GM23338 (cell line): ENCODE results near the gene CGNL1. TPM values are rescaled to one million over a fixed set of nuclear protein-coding genes. Genes with fewer than 3 reads are reported as not detected.

Source experiments
- ATAC-seq: fragments of 200-7000 bp; cut with Tn5 transposase; 3 replicates; pipeline ENCODE4 v1.9.1; 2020
- DNase-seq: peaks from one replicate; pipeline ENCODE4 v3.0.0-alpha.2; 2015; ENCODE audit warnings: low spot score
- H2AFZ ChIP-seq: fragments of 200-600 bp; sonication (generic); 2 replicates; pipeline ENCODE4 v1.8.0; 2016; ENCODE audit warnings: antibody characterized with exemption, mild to moderate bottlenecking, moderate library complexity
- H3F3A ChIP-seq: fragments of 200-600 bp; sonication (generic); replicated peaks from 2 replicates; pipeline ENCODE4 v1.8.0; 2017; ENCODE audit warnings: antibody characterized with exemption, mixed run types, low read depth
- H3K27ac ChIP-seq: fragments of 200-600 bp; sonication (generic); 2 replicates; pipeline ENCODE4 v1.6.1; 2016; ENCODE audit warnings: low read depth
- H3K27me3 ChIP-seq: fragments of 200-600 bp; sonication (generic); 2 replicates; pipeline ENCODE4 v1.8.0; 2016; ENCODE audit warnings: mild to moderate bottlenecking, mixed run types, moderate library complexity; ENCODE audit not compliant: insufficient read depth
- H3K36me3 ChIP-seq: fragments of 200-600 bp; sonication (generic); 2 replicates; pipeline ENCODE4 v1.8.0; 2016; ENCODE audit warnings: mild to moderate bottlenecking; ENCODE audit not compliant: insufficient read depth
- H3K4me1 ChIP-seq: fragments of 200-600 bp; sonication (generic); 2 replicates; pipeline ENCODE4 v1.8.0; 2016; ENCODE audit warnings: mild to moderate bottlenecking, moderate library complexity; ENCODE audit not compliant: insufficient read depth
- H3K4me2 ChIP-seq: fragments of 200-600 bp; sonication (generic); 2 replicates; pipeline ENCODE4 v1.7.1; 2017; ENCODE audit warnings: mixed run types
- H3K4me3 ChIP-seq: fragments of 200-600 bp; sonication (generic); 2 replicates; pipeline ENCODE4 v1.6.1; 2016; ENCODE audit warnings: mixed run types
- H3K79me2 ChIP-seq: fragments of 200-600 bp; sonication (generic); replicated peaks from 2 replicates; pipeline ENCODE4 v1.8.0; 2017; ENCODE audit warnings: mild to moderate bottlenecking; ENCODE audit not compliant: insufficient read depth
- H3K9me2 ChIP-seq: fragments of 200-600 bp; sonication (generic); 2 replicates; pipeline ENCODE4 v1.8.0; 2017; ENCODE audit not compliant: insufficient read depth
- H4K20me1 ChIP-seq: fragments of 200-600 bp; sonication (generic); replicated peaks from 2 replicates; pipeline ENCODE4 v1.8.0; 2017; ENCODE audit warnings: mild to moderate bottlenecking; ENCODE audit not compliant: insufficient read depth
- H3K27ac Mint-ChIP-seq: 2 replicates; pipeline ENCODE4 v1.8.0; 2020; ENCODE audit warnings: inconsistent platforms, mild to moderate bottlenecking, moderate library complexity, mixed read lengths
- H3K27me3 Mint-ChIP-seq: 3 replicates; pipeline ENCODE4 v1.8.0; 2022; ENCODE audit warnings: low read depth, mild to moderate bottlenecking, moderate library complexity, mixed read lengths, inconsistent platforms; ENCODE audit not compliant: insufficient read depth, poor library complexity
- H3K36me3 Mint-ChIP-seq: 3 replicates; pipeline ENCODE4 v1.8.0; 2021; ENCODE audit warnings: low read depth, mild to moderate bottlenecking, inconsistent platforms, moderate library complexity, mixed read lengths
- H3K4me1 Mint-ChIP-seq: 3 replicates; pipeline ENCODE4 v1.8.0; 2020; ENCODE audit warnings: mild to moderate bottlenecking, inconsistent platforms, mixed read lengths
- H3K4me3 Mint-ChIP-seq: 3 replicates; pipeline ENCODE4 v1.8.0; 2021; ENCODE audit warnings: moderate library complexity, mild to moderate bottlenecking, inconsistent platforms, mixed read lengths
- H3K9me3 Mint-ChIP-seq: 3 replicates; pipeline ENCODE4 v1.8.0; 2020; ENCODE audit warnings: moderate library complexity, mild to moderate bottlenecking, inconsistent platforms, mixed read lengths
- CREB1 ChIP-seq: fragments of 250-450 bp; sonication (Bioruptor Pico); IDR thresholded peaks from 2 replicates; pipeline ENCODE4 v1.5.0; 2020; ENCODE audit warnings: low read depth, mild to moderate bottlenecking, moderate library complexity
- ETS1 ChIP-seq: IDR thresholded peaks from 2 replicates; pipeline ENCODE4 v1.6.1; 2016; ENCODE audit warnings: antibody characterized with exemption
- EZH2 ChIP-seq: fragments of 200-600 bp; sonication (generic); IDR thresholded peaks from one replicate; pipeline ENCODE4 v1.8.0; 2017; ENCODE audit warnings: antibody characterized with exemption, mild to moderate bottlenecking, low read depth; ENCODE audit not compliant: unreplicated experiment
- EZH2phosphoT487 ChIP-seq: fragments of 200-600 bp; sonication (generic); IDR thresholded peaks from one replicate; pipeline ENCODE4 v1.8.1; 2018; ENCODE audit warnings: antibody characterized with exemption; ENCODE audit not compliant: unreplicated experiment
- JUNB ChIP-seq: IDR thresholded peaks from one replicate; pipeline ENCODE4 v1.6.1; 2016; ENCODE audit warnings: antibody characterized with exemption; ENCODE audit not compliant: unreplicated experiment
- NANOG ChIP-seq: IDR thresholded peaks from 2 replicates; pipeline ENCODE4 v1.6.1; 2016; ENCODE audit warnings: antibody characterized with exemption, borderline replicate concordance
- POLR2AphosphoS5 ChIP-seq: IDR thresholded peaks from 2 replicates; pipeline ENCODE4 v1.6.1; 2016; ENCODE audit warnings: antibody characterized with exemption, low read depth
- STAT1 ChIP-seq: IDR thresholded peaks from one replicate; pipeline ENCODE4 v1.6.1; 2016; ENCODE audit warnings: antibody characterized with exemption; ENCODE audit not compliant: unreplicated experiment
- ZNF114 ChIP-seq: fragments of 250-450 bp; sonication (Bioruptor Pico); IDR thresholded peaks from 2 replicates; pipeline ENCODE4 v1.5.0; 2020; ENCODE audit warnings: mild to moderate bottlenecking, moderate library complexity
- ZNF331 ChIP-seq: fragments of 250-450 bp; sonication (Bioruptor Pico); IDR thresholded peaks from 2 replicates; pipeline ENCODE4 v1.5.0; 2020; ENCODE audit warnings: low read depth, mild to moderate bottlenecking, moderate library complexity
- polyA plus RNA-seq: library from polyadenylated mRNA; unstranded; fragments of >200 nt; fragmentation: Nextera tagmentation; extraction: Ambion mirVana; gene quantifications from 2 replicates; pipeline ENCODE4 v1.2.1, GENCODE V29; 2016
- total RNA-seq: library from RNA; depleted of rRNA; stranded (reverse); fragments of >200 nt; shearing (Covaris generic); gene quantifications from 2 replicates; pipeline ENCODE4 v1.2.3, GENCODE V29; 2014
- TF ChIP-seq, protein P1 (sequence below), 2 experiments: fragments of 200-600 bp in 1 of 2; sonication (generic) in 1 of 2; conservative IDR thresholded peaks; 2 replicates each; pipeline versions ENCODE4 v1.5.1 to v1.6.1; 2016 to 2017; ENCODE audit warnings: antibody characterized with exemption in 2 of 2, low read depth in 2 of 2, mild to moderate bottlenecking in 2 of 2, moderate library complexity in 1 of 2
- TF ChIP-seq, protein P2 (sequence below): IDR thresholded peaks from one replicate; pipeline ENCODE4 v1.6.1; 2018; ENCODE audit warnings: antibody characterized with exemption; ENCODE audit not compliant: unreplicated experiment
- TF ChIP-seq, protein P3 (sequence below): fragments of 250-450 bp; sonication (Bioruptor Pico); IDR thresholded peaks from 2 replicates; pipeline ENCODE4 v1.5.0; 2020; ENCODE audit warnings: mild to moderate bottlenecking, moderate library complexity

The CGNL1 gene
- total and polyA plus RNA-seq, 2 experiments from 2014 or later: 20.0 to 57.8 TPM

GRCh38 chr15:57538265-57538529 lies 161.9 kb downstream of the CGNL1 start:
- TF ChIP-seq ZNF114 (CRISPR knock-in tag): no peak
- TF ChIP-seq, protein P1, sequence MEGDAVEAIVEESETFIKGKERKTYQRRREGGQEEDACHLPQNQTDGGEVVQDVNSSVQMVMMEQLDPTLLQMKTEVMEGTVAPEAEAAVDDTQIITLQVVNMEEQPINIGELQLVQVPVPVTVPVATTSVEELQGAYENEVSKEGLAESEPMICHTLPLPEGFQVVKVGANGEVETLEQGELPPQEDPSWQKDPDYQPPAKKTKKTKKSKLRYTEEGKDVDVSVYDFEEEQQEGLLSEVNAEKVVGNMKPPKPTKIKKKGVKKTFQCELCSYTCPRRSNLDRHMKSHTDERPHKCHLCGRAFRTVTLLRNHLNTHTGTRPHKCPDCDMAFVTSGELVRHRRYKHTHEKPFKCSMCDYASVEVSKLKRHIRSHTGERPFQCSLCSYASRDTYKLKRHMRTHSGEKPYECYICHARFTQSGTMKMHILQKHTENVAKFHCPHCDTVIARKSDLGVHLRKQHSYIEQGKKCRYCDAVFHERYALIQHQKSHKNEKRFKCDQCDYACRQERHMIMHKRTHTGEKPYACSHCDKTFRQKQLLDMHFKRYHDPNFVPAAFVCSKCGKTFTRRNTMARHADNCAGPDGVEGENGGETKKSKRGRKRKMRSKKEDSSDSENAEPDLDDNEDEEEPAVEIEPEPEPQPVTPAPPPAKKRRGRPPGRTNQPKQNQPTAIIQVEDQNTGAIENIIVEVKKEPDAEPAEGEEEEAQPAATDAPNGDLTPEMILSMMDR (conservative IDR thresholded peaks at IDR 0.05; ENCODE audit: low read depth in 2 of 2): no peak
- TF ChIP-seq STAT1: no peak
- TF ChIP-seq ZNF331: no peak
- no peak for TF ChIP-seq ETS1
- no peak for TF ChIP-seq CREB1 (CRISPR knock-in tag)
- TF ChIP-seq, protein P2, sequence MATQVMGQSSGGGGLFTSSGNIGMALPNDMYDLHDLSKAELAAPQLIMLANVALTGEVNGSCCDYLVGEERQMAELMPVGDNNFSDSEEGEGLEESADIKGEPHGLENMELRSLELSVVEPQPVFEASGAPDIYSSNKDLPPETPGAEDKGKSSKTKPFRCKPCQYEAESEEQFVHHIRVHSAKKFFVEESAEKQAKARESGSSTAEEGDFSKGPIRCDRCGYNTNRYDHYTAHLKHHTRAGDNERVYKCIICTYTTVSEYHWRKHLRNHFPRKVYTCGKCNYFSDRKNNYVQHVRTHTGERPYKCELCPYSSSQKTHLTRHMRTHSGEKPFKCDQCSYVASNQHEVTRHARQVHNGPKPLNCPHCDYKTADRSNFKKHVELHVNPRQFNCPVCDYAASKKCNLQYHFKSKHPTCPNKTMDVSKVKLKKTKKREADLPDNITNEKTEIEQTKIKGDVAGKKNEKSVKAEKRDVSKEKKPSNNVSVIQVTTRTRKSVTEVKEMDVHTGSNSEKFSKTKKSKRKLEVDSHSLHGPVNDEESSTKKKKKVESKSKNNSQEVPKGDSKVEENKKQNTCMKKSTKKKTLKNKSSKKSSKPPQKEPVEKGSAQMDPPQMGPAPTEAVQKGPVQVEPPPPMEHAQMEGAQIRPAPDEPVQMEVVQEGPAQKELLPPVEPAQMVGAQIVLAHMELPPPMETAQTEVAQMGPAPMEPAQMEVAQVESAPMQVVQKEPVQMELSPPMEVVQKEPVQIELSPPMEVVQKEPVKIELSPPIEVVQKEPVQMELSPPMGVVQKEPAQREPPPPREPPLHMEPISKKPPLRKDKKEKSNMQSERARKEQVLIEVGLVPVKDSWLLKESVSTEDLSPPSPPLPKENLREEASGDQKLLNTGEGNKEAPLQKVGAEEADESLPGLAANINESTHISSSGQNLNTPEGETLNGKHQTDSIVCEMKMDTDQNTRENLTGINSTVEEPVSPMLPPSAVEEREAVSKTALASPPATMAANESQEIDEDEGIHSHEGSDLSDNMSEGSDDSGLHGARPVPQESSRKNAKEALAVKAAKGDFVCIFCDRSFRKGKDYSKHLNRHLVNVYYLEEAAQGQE: no peak
- no peak for TF ChIP-seq POLR2AphosphoS5
- TF ChIP-seq EZH2: no peak
- no peak for TF ChIP-seq JUNB
- TF ChIP-seq NANOG: no peak
- no peak for TF ChIP-seq EZH2phosphoT487
- TF ChIP-seq, protein P3, sequence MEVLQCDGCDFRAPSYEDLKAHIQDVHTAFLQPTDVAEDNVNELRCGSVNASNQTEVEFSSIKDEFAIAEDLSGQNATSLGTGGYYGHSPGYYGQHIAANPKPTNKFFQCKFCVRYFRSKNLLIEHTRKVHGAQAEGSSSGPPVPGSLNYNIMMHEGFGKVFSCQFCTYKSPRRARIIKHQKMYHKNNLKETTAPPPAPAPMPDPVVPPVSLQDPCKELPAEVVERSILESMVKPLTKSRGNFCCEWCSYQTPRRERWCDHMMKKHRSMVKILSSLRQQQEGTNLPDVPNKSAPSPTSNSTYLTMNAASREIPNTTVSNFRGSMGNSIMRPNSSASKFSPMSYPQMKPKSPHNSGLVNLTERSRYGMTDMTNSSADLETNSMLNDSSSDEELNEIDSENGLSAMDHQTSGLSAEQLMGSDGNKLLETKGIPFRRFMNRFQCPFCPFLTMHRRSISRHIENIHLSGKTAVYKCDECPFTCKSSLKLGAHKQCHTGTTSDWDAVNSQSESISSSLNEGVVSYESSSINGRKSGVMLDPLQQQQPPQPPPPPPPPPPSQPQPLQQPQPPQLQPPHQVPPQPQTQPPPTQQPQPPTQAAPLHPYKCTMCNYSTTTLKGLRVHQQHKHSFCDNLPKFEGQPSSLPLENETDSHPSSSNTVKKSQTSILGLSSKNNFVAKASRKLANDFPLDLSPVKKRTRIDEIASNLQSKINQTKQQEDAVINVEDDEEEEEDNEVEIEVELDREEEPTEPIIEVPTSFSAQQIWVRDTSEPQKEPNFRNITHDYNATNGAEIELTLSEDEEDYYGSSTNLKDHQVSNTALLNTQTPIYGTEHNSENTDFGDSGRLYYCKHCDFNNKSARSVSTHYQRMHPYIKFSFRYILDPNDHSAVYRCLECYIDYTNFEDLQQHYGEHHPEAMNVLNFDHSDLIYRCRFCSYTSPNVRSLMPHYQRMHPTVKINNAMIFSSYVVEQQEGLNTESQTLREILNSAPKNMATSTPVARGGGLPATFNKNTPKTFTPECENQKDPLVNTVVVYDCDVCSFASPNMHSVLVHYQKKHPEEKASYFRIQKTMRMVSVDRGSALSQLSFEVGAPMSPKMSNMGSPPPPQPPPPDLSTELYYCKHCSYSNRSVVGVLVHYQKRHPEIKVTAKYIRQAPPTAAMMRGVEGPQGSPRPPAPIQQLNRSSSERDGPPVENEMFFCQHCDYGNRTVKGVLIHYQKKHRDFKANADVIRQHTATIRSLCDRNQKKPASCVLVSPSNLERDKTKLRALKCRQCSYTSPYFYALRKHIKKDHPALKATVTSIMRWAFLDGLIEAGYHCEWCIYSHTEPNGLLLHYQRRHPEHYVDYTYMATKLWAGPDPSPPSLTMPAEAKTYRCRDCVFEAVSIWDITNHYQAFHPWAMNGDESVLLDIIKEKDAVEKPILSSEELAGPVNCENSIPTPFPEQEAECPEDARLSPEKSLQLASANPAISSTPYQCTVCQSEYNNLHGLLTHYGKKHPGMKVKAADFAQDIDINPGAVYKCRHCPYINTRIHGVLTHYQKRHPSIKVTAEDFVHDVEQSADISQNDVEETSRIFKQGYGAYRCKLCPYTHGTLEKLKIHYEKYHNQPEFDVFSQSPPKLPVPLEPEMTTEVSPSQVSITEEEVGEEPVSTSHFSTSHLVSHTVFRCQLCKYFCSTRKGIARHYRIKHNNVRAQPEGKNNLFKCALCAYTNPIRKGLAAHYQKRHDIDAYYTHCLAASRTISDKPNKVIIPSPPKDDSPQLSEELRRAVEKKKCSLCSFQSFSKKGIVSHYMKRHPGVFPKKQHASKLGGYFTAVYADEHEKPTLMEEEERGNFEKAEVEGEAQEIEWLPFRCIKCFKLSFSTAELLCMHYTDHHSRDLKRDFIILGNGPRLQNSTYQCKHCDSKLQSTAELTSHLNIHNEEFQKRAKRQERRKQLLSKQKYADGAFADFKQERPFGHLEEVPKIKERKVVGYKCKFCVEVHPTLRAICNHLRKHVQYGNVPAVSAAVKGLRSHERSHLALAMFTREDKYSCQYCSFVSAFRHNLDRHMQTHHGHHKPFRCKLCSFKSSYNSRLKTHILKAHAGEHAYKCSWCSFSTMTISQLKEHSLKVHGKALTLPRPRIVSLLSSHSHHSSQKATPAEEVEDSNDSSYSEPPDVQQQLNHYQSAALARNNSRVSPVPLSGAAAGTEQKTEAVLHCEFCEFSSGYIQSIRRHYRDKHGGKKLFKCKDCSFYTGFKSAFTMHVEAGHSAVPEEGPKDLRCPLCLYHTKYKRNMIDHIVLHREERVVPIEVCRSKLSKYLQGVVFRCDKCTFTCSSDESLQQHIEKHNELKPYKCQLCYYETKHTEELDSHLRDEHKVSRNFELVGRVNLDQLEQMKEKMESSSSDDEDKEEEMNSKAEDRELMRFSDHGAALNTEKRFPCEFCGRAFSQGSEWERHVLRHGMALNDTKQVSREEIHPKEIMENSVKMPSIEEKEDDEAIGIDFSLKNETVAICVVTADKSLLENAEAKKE (CRISPR knock-in tag): no peak
- H3K4me1 Mint-ChIP-seq: peaks cover 20% of the 10 kb centered on the region
- H3K36me3 ChIP-seq: peaks cover 23% of the 10 kb centered on the region
- H3K9me2 ChIP-seq: no peaks in the 10 kb centered on the region
- no peak overlapping the region for H3K4me3 ChIP-seq
- no peak for ATAC-seq
- 0 out of 2 replicates have a peak, but pooled peaks cover 5% of the 10 kb centered on the region for H3F3A ChIP-seq
- no peak overlapping the region for H3K27ac ChIP-seq
- no peaks in the 10 kb centered on the region for H3K27me3 ChIP-seq
- no peaks in the 10 kb centered on the region for H3K79me2 ChIP-seq
- no peaks in the 10 kb centered on the region for H3K27me3 Mint-ChIP-seq
- H3K4me1 ChIP-seq: peaks cover 13% of the 10 kb centered on the region; the same call in 1 of the 2 replicates
- no peak overlapping the region for H3K4me2 ChIP-seq
- H3K4me3 Mint-ChIP-seq: no peak overlapping the region
- no peak overlapping the region for H3K27ac Mint-ChIP-seq
- no peak overlapping the region for H2AFZ ChIP-seq
- H3K36me3 Mint-ChIP-seq: peaks cover 46% of the 10 kb centered on the region
- DNase-seq: no peak
- peaks cover 11% of the 10 kb centered on the region for H3K9me3 Mint-ChIP-seq
- no peaks in the 10 kb centered on the region for H4K20me1 ChIP-seq
